ENCODE data around the gene EYS. TPM values are rescaled to one million over a fixed set of nuclear protein-coding genes. Genes with fewer than 3 reads are reported as not detected.

Gene EYS
- total and polyA plus RNA-seq, 9 of the 15 experiments (the other 6 are each of a cell fraction or from before 2014, with no cell fraction given): 0.03 to 0.36 (median 0.10) TPM; not detected in 2

DNA sequence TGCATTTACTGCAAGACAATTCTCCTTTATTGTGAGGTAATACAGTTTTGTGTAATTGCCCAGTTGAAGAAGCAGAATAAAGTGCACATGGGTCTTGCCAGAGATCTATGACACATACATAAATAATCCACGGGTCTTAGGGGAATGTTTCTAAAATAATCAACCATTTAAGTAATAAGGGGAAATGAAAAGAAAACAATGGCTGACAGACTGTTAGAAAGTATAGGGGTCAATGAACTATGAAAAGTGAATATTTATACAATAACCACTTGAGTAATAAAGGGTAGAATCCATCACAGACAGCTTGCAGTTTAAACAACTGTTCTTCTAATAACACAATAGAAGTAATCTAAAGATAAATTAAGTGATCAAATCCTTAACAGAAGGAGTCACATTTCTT lies 477.2 kb downstream of the EYS start:
- H3K9me3 ChIP-seq (replicated peaks; ENCODE audit: control insufficient read depth, insufficient read depth, low read depth, low read length): no peaks in the 10 kb centered on the region
- H3K4me2 ChIP-seq (ENCODE audit: insufficient read depth, low read length): no peak overlapping the region
- ChIA-PET CTCF (ENCODE audit: low intra/inter-chr PET ratio) (no interaction called here), POLR2A (no interaction called here)
- 0% methylated on average over 1 of the region's 1 CpG for WGBS (ENCODE audit: insufficient coverage, low coverage, missing lambda C conversion rate)
- H3K79me2 ChIP-seq (ENCODE audit: control insufficient read depth, insufficient read depth, low read length): no peaks in the 10 kb centered on the region
- no TSS peak for BruUV-seq (replicated peaks)
- TF ChIP-seq RBM25 (IDR thresholded peaks at IDR 0.05; ENCODE audit: low read depth, low read length, severe bottlenecking) (no peak), ZNF77 (CRISPR knock-in tag; IDR thresholded peaks at IDR 0.05) (no peak), EP300 (IDR thresholded peaks at IDR 0.05; ENCODE audit: low read length) (no peak), ZNF445 (CRISPR knock-in tag; IDR thresholded peaks at IDR 0.05; ENCODE audit: low read depth) (no peak), SAFB2 (IDR thresholded peaks at IDR 0.05; ENCODE audit: borderline replicate concordance, low read depth, low read length, severe bottlenecking) (no peak), ID3 (CRISPR knock-in tag; IDR thresholded peaks at IDR 0.05) (no peak), ID3 (tag; IDR thresholded peaks at IDR 0.05) (no peak), ZNF561 (CRISPR knock-in tag; conservative IDR thresholded peaks at IDR 0.05) (no peak), BRD4 (IDR thresholded peaks at IDR 0.05) (no peak), SIX5 (IDR thresholded peaks at IDR 0.05; ENCODE audit: borderline replicate concordance in 1 of 2, insufficient read depth in 1 of 2, low read depth in 1 of 2, low read length in 2 of 2) (no peak), POLR2A (conservative IDR thresholded peaks at IDR 0.05) (no peak), BMI1 (IDR thresholded peaks at IDR 0.05; ENCODE audit: low read length) (no peak), NR3C1 (CRISPR knock-in tag; IDR thresholded peaks at IDR 0.05) (no peak)
- TF ChIP-seq, protein P1, sequence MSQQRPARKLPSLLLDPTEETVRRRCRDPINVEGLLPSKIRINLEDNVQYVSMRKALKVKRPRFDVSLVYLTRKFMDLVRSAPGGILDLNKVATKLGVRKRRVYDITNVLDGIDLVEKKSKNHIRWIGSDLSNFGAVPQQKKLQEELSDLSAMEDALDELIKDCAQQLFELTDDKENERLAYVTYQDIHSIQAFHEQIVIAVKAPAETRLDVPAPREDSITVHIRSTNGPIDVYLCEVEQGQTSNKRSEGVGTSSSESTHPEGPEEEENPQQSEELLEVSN (IDR thresholded peaks at IDR 0.05; ENCODE audit: borderline replicate concordance in 1 of 2, extremely low read depth in 1 of 2, insufficient read depth in 1 of 2, insufficient read length in 1 of 2, low read depth in 1 of 2, low read length in 1 of 2, poor library complexity in 1 of 2, severe bottlenecking in 1 of 2): no peak
- no peaks in the 10 kb centered on the region for H4K20me1 ChIP-seq (replicated peaks; ENCODE audit: control insufficient read depth, insufficient read depth, low read length)
- ATAC-seq: no peak
- in situ Hi-C loops (cut with MboI): no loop called here
- H3K36me3 ChIP-seq (ENCODE audit: control insufficient read depth, insufficient read depth, low read length): no peaks in the 10 kb centered on the region
- H3K4me3 ChIP-seq: no peak overlapping the region
- H3K27me3 ChIP-seq (ENCODE audit: control insufficient read depth in 2 of 2, insufficient read depth in 2 of 2, low read length in 2 of 2): no peaks in the 10 kb centered on the region
- H2AFZ ChIP-seq (ENCODE audit: low read depth, low read length): no peak overlapping the region
- no peak overlapping the region for H3K9ac ChIP-seq (ENCODE audit: insufficient read depth in 1 of 2, low read depth in 2 of 2, low read length in 2 of 2)
- H3K9me1 ChIP-seq (ENCODE audit: control insufficient read depth, insufficient read depth, low read length): no peaks in the 10 kb centered on the region
- H3K4me1 ChIP-seq (replicated peaks in 1 of 2; ENCODE audit: control insufficient read depth in 2 of 2, insufficient read depth in 2 of 2, low read length in 2 of 2): no peaks in the 10 kb centered on the region
- no peak for FAIRE-seq
- intact Hi-C loops (cut with micrococcal nuclease): no loop called here
- DNase-seq (ENCODE audit: extremely low read depth in 1 of 4, low spot score in 3 of 4): no peak
- H3K27ac ChIP-seq (ENCODE audit: extremely low read depth, low read depth, low read length): no peak overlapping the region
